ENCODE results near the gene HSD3B7.

DNA sequence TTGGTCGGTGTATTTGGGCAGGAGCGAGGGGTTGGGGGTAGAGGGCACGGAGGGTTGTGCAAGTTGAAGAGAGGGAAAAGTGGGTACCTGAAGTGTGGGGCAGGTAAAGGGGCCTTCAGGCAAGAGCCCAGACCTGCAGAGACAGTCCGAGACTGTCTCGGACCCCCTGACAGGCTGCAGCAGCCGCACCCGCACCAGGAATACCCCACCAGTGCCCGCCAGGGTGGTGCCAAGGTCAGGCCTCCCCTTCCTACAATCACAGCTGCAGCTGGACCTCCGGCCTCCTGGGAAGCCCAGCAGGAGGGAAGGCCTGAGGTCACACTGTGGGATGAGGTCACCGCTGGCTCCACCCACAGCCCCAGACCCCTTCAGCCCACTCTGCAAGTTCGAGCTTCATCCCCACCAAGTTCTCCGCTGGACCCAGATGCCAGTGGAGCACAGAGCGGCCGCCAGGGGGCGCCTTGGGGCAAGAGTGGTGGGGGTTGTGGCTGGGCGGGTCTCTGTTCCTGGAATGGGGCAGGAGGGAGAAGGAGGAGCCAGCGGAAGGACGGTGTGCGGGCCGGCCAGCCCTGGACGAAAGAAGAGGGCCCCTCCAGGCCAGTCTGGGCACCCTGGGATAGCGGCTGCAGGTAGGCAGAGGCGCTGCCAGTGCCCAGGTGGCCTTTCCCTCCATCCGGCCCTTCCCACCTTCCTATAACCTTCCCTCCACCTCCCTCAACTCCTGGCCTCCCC, at the start of gene HSD3B7:
- TF ChIP-seq MAX (IDR thresholded peaks at IDR 0.05) (no peak), USF1 (IDR thresholded peaks at IDR 0.05) (no peak), TCF12 (IDR thresholded peaks at IDR 0.05; ENCODE audit: low read depth) (no peak), TEAD4 (IDR thresholded peaks at IDR 0.05) (no peak), YY1 (IDR thresholded peaks at IDR 0.05; ENCODE audit: low read depth) (no peak), ZBTB7A (IDR thresholded peaks at IDR 0.05; ENCODE audit: low read depth) (peak; percentile 59)
- TF ChIP-seq, protein P1, sequence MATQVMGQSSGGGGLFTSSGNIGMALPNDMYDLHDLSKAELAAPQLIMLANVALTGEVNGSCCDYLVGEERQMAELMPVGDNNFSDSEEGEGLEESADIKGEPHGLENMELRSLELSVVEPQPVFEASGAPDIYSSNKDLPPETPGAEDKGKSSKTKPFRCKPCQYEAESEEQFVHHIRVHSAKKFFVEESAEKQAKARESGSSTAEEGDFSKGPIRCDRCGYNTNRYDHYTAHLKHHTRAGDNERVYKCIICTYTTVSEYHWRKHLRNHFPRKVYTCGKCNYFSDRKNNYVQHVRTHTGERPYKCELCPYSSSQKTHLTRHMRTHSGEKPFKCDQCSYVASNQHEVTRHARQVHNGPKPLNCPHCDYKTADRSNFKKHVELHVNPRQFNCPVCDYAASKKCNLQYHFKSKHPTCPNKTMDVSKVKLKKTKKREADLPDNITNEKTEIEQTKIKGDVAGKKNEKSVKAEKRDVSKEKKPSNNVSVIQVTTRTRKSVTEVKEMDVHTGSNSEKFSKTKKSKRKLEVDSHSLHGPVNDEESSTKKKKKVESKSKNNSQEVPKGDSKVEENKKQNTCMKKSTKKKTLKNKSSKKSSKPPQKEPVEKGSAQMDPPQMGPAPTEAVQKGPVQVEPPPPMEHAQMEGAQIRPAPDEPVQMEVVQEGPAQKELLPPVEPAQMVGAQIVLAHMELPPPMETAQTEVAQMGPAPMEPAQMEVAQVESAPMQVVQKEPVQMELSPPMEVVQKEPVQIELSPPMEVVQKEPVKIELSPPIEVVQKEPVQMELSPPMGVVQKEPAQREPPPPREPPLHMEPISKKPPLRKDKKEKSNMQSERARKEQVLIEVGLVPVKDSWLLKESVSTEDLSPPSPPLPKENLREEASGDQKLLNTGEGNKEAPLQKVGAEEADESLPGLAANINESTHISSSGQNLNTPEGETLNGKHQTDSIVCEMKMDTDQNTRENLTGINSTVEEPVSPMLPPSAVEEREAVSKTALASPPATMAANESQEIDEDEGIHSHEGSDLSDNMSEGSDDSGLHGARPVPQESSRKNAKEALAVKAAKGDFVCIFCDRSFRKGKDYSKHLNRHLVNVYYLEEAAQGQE (IDR thresholded peaks at IDR 0.05; ENCODE audit: low read depth) = no peak

Measured in Ishikawa (cell line).